NCI-H2029 (cell line): ENCODE results near the gene JDP2.
A peak's percentile ranks its signal among the peaks of the same experiment; 100 is the strongest.
"Not testable (repeated sequence)": the region's sequence is repeated elsewhere in the genome, so short reads cannot be mapped to it uniquely, and the experiment has no call there.

Experiments used
- DNase-seq: peaks from one replicate; lab custom pipeline; 2025; lab: John Stamatoyannopoulos, UW

JDP2 gene

GRCh38 chr14:75456069-75456996 is 28.5 kb downstream of the JDP2 start:
- DNase-seq = no peak

DNA sequence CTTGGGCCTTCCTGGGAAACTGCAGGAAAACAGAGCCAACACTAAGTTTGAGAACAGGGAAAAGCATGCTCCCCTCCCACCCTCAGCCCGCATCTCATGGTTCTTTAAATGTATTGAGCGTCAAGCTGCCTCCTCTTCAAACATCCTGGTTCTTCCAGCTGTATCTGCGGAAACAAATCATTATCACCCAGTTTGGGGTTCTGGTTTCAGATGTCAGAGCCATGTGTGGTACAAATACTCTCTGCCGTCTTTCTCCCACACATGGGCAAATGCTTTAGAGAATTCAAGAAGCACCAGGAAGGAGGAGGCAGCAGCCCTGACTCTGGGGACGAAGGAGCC is 29.1 kb downstream of the JDP2 start:
- no peak for DNase-seq

GRCh38 chr14:75457648-75458165 is 29.9 kb downstream of the JDP2 start:
- DNase-seq = no peak

DNA sequence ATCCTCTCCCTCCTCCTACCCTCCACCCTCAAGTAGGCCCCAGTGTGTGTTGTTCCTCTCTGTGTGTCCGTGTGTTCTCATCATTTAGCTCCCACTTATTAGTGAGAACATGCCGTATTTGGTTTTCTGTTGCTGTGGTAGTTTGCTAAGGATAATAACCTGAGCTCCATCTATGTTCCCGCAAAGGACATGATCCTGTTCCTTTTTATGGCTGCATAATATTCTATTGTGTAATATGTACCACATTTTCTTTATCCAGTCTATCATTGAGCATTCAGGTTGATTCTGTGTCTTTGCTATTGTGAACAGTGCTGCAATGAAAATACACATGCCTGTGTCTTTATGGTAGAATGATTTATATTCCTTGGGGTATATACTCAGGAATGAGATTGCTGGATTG is 30.5 kb downstream of the JDP2 start:
- DNase-seq = no peak

GRCh38 chr14:75459099-75459741 is 31.4 kb downstream of the JDP2 start:
- DNase-seq = peak; percentile 47

- DNase-seq = no peak
Observed at GRCh38 chr14:75459791-75460190, 32.0 kb downstream of the JDP2 start.

- no peak for DNase-seq
Observed at GRCh38 chr14:75460394-75460793, 32.6 kb downstream of the JDP2 start.

DNA sequence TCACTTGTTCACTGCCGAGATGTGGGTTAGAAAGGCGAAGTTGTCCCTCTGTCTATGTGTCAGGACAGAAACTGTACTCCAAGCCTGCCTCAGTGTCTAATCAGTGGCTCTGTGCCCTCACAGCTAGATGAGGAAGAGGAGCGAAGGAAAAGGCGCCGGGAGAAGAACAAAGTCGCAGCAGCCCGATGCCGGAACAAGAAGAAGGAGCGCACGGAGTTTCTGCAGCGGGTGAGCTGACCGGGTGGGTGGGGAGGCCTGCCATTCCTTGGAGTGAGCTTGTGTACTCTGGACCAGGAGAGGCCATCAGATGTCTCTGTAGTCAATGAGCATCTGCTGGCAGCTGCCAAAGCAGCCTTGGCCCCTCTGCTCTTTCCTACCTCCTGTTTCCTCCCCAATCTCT is 33.5 kb downstream of the JDP2 start:
- no peak for DNase-seq

GRCh38 chr14:75461755-75462349 is 34.0 kb downstream of the JDP2 start:
- no peak for DNase-seq

DNA sequence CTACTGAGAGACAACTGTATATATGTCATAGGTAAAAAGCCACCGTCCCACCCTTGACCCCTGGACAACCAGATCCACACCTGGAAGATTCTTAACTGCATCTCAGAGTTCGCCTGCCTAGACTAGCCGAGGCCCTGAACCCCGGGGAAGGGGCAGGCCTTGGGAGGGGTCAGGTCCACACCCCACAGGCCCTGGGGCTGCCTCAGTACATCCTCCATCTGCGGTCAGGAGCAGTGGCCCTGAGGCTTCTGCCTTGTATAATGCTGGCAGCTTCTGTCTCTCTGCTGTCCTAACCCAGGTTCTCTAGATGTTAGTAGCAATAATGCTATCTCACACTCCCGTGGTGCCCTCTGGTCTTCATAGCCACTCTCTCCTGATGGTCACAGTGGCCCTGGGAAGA is 36.8 kb downstream of the JDP2 start:
- no peak for DNase-seq

DNA sequence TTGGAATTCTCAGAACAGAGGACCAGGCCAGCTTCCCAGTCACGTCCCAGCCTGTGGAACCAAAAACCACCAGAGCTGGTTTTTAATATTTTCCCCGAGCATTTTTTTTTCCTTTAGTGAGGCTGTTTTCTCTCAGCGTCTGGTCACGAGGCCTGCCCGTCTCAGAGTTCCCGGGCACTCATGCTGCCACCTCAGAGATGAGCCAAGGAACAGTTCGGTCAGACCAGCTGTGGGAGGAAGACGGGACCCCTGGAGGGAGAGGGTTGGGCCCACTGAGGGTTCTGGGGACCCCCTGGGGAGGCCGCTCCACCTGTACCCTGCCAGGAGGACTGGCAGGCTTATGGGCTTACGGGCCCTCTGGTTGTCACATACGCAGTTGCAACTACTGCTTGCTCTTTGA is 39.9 kb downstream of the JDP2 start:
- DNase-seq = no peak

DNA sequence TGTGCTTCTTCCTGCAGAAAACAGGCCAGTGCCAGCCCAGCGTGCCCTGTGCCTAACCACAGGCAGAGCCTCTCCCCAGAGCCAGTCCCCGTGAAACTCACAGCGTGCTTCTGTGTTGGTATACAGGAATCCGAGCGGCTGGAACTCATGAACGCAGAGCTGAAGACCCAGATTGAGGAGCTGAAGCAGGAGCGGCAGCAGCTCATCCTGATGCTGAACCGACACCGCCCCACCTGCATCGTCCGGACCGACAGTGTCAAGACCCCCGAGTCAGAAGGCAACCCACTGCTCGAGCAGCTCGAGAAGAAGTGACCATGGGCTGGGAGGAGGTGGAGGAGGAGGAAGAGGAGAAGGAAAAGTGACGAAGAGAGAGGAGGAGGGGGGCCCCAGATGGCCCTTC is 41.3 kb downstream of the JDP2 start:
- DNase-seq = no peak

- DNase-seq = peak; percentile 57
Observed at GRCh38 chr14:75469606-75470237, 41.9 kb downstream of the JDP2 start.

- DNase-seq = peak; percentile 71
Observed at GRCh38 chr14:75470238-75470797, 42.5 kb downstream of the JDP2 start.

GRCh38 chr14:75471059-75471458 is 43.2 kb downstream of the JDP2 start:
- no peak for DNase-seq

DNA sequence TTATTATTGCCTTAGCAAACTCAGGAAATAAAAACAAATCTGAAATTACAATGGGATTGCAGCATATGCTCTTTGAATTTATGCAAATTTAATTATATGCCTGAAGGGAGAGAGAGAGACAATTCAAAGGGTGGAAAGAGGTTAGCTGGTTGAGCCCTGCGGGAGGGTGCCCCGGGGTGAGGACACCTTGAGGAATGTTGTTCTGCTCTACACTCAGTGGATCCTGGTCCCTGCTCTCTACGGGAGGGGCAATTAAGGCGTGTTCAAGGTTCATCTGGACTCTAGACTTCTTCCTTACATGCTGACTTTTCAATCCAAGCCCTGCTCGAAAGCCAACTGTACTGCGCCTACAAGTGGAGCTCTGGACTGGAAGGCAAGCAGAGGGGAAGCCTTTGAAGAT is 46.3 kb downstream of the JDP2 start:
- DNase-seq = not testable (repeated sequence)

DNA sequence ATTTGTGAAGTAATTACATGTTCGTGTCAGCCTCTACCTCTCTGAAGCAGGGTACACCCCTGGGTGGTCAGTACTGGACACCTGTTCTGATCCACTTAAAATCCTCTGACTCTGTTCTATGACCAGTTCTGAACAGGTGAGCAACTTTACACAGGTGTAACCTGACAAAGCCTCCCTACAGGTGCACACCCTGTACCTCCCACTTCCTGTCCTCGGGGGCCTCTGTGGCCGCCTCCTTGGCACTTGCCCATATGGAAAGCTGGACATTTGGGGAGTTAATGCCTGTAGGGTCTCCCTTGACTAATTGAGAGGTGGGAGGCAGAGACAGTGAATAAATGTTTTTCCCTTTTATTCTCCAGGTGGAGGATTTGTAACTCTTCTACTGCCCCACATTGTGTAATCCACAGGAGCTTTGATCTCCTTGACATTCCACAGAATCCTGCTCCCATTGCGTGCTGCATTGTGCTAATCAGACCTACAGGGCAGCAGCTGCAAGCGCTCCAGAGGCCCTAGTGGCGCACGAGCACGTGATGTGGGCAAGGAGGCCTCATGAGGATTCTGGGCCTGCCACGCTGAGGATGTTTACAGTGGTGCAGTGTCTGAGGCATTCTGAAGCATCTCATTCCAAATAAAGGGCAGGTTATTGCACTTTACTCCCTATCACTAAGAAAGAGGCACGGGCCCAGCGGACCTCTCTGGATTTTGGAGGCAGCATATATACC is 48.6 kb downstream of the JDP2 start:
- DNase-seq = peak; percentile 76

- DNase-seq = no peak
Observed at GRCh38 chr14:75477881-75478280, 50.1 kb downstream of the JDP2 start.

- DNase-seq = no peak
Observed at GRCh38 chr14:75479770-75480600, 52.2 kb downstream of the JDP2 start.

- DNase-seq = no peak
Observed at GRCh38 chr14:75482366-75482765, 54.5 kb downstream of the JDP2 start.
